H9 (cell line): ENCODE measurements around the gene DTX3L. TPM values are rescaled to one million over a fixed set of nuclear protein-coding genes. Genes with fewer than 3 reads are reported as not detected.

ENCODE experiments used
- DNase-seq: peaks from one replicate; pipeline ENCODE4 v3.0.0-alpha.2; 2017
- H2AFZ ChIP-seq: one replicate; pipeline ENCODE4 v1.6.1; 2013; ENCODE audit warnings: mild to moderate bottlenecking, low read length, control low read depth, moderate library complexity
- H2AK5ac ChIP-seq: 2 replicates; pipeline ENCODE4 v1.6.1; 2013; ENCODE audit warnings: low read length, control low read depth, mixed read lengths; ENCODE audit not compliant: insufficient read length
- H2BK120ac ChIP-seq: one replicate; pipeline ENCODE4 v1.6.1; 2013; ENCODE audit warnings: low read depth, mild to moderate bottlenecking, low read length, control low read depth, inconsistent platforms; ENCODE audit not compliant: poor library complexity, severe bottlenecking
- H2BK12ac ChIP-seq: 2 replicates; pipeline ENCODE4 v1.6.1; 2013; ENCODE audit warnings: low read length, control low read depth, mixed read lengths, low read depth; ENCODE audit not compliant: insufficient read length
- H2BK15ac ChIP-seq: 2 replicates; pipeline ENCODE4 v1.6.1; 2013; ENCODE audit warnings: low read depth, low read length, control low read depth
- H2BK20ac ChIP-seq: one replicate; pipeline ENCODE4 v1.6.1; 2013; ENCODE audit warnings: low read depth, mild to moderate bottlenecking, low read length, control low read depth, inconsistent platforms; ENCODE audit not compliant: poor library complexity, severe bottlenecking
- H2BK5ac ChIP-seq: 2 replicates; pipeline ENCODE4 v1.6.1; 2013; ENCODE audit warnings: low read length, control low read depth, mixed read lengths; ENCODE audit not compliant: insufficient read length
- H3K14ac ChIP-seq: 2 replicates; pipeline ENCODE4 v1.6.1; 2013; ENCODE audit warnings: low read length, control low read depth; ENCODE audit not compliant: insufficient read depth
- H3K18ac ChIP-seq: 2 replicates; pipeline ENCODE4 v1.6.1; 2013; ENCODE audit warnings: low read depth, mild to moderate bottlenecking, mixed read lengths, low read length, control low read depth; ENCODE audit not compliant: insufficient read length
- H3K23ac ChIP-seq: 2 replicates; pipeline ENCODE4 v1.6.1; 2013; ENCODE audit warnings: low read length, control low read depth, mixed read lengths, low read depth; ENCODE audit not compliant: insufficient read length
- H3K23me2 ChIP-seq: 2 replicates; pipeline ENCODE4 v1.6.1; 2013; ENCODE audit warnings: low read depth, mild to moderate bottlenecking, mixed read lengths, low read length, control low read depth; ENCODE audit not compliant: insufficient read length, poor library complexity, severe bottlenecking
- H3K27ac ChIP-seq: 2 replicates; pipeline ENCODE4 v1.5.1; 2013; ENCODE audit warnings: low read length, control low read depth, mixed read lengths, low read depth; ENCODE audit not compliant: insufficient read length
- H3K27me3 ChIP-seq: 2 replicates; pipeline ENCODE4 v1.6.1; 2013; ENCODE audit warnings: low read length, control low read depth, inconsistent platforms; ENCODE audit not compliant: insufficient read depth
- H3K4ac ChIP-seq: 2 replicates; pipeline ENCODE4 v1.6.1; 2013; ENCODE audit warnings: low read depth, mild to moderate bottlenecking, control low read depth, inconsistent platforms, low read length, moderate library complexity
- H3K4me1 ChIP-seq: 2 replicates; pipeline ENCODE4 v1.6.1; 2013; ENCODE audit warnings: low read length, control low read depth, inconsistent platforms; ENCODE audit not compliant: insufficient read depth
- H3K4me2 ChIP-seq: 2 replicates; pipeline ENCODE4 v1.6.1; 2013; ENCODE audit warnings: low read length, control low read depth, mixed read lengths; ENCODE audit not compliant: insufficient read length, insufficient read depth
- H3K56ac ChIP-seq: 2 replicates; pipeline ENCODE4 v1.6.1; 2013; ENCODE audit warnings: low read depth, mild to moderate bottlenecking, mixed read lengths, low read length, control low read depth; ENCODE audit not compliant: insufficient read length
- H3K79me1 ChIP-seq: 2 replicates; pipeline ENCODE4 v1.6.1; 2013; ENCODE audit warnings: low read depth, mild to moderate bottlenecking, moderate library complexity, low read length, control low read depth, inconsistent platforms; ENCODE audit not compliant: insufficient read depth, poor library complexity, severe bottlenecking
- H3K79me2 ChIP-seq: 2 replicates; pipeline ENCODE4 v1.6.1; 2013; ENCODE audit warnings: low read length, control low read depth, inconsistent platforms; ENCODE audit not compliant: insufficient read depth
- H3K9ac ChIP-seq: 2 replicates; pipeline ENCODE4 v1.6.1; 2013; ENCODE audit warnings: low read length, control low read depth, mixed read lengths; ENCODE audit not compliant: insufficient read length; ENCODE audit errors: extremely low read depth
- H3K9me3 ChIP-seq: one replicate; pipeline ENCODE4 v1.6.1; 2013; ENCODE audit warnings: low read depth, low read length, inconsistent platforms; ENCODE audit not compliant: control insufficient read depth
- H3T11ph ChIP-seq: one replicate; pipeline ENCODE4 v1.6.1; 2013; ENCODE audit warnings: mild to moderate bottlenecking, low read length, control low read depth, inconsistent platforms
- H4K20me1 ChIP-seq: one replicate; pipeline ENCODE4 v1.6.1; 2013; ENCODE audit not compliant: control insufficient read depth, insufficient read length, insufficient read depth
- H4K5ac ChIP-seq: 2 replicates; pipeline ENCODE4 v1.6.1; 2013; ENCODE audit warnings: low read depth, mild to moderate bottlenecking, mixed read lengths, low read length, control low read depth; ENCODE audit not compliant: insufficient read length
- H4K8ac ChIP-seq: replicated peaks from 2 replicates; pipeline ENCODE4 v1.6.1; 2013; ENCODE audit warnings: low read length, control low read depth, mixed read lengths, low read depth; ENCODE audit not compliant: insufficient read length
- H4K91ac ChIP-seq: 2 replicates; pipeline ENCODE4 v1.6.1; 2013; ENCODE audit warnings: low read depth, mild to moderate bottlenecking, moderate library complexity, mixed read lengths, low read length, control low read depth; ENCODE audit not compliant: insufficient read length
- H3K27ac Mint-ChIP-seq, 3 experiments: 2 replicates in 2 of 3; 3 replicates in 1 of 3; pipeline ENCODE4 v1.8.0; 2020 to 2021; ENCODE audit warnings: mixed read lengths in 3 of 3, mild to moderate bottlenecking in 1 of 3, moderate library complexity in 1 of 3
- H3K27me3 Mint-ChIP-seq: 2 replicates; pipeline ENCODE4 v1.8.0; 2021; ENCODE audit warnings: low read depth, mild to moderate bottlenecking, moderate library complexity, mixed read lengths
- H3K36me3 Mint-ChIP-seq, 3 experiments: 2 replicates in 2 of 3; 3 replicates in 1 of 3; pipeline ENCODE4 v1.8.0; 2020 to 2021; ENCODE audit warnings: low read depth in 3 of 3, mixed read lengths in 3 of 3; ENCODE audit not compliant: insufficient read depth in 1 of 3
- H3K4me1 Mint-ChIP-seq, 2 experiments: 2 replicates each; pipeline ENCODE4 v1.8.0; 2020; ENCODE audit warnings: mixed read lengths in 2 of 2
- H3K4me3 Mint-ChIP-seq, 2 experiments: 2 replicates in 1 of 2; 3 replicates in 1 of 2; pipeline ENCODE4 v1.8.0; 2020 to 2021; ENCODE audit warnings: mild to moderate bottlenecking in 2 of 2, mixed read lengths in 2 of 2, moderate library complexity in 1 of 2
- H3K9me3 Mint-ChIP-seq, 2 experiments: 2 replicates in 1 of 2; 3 replicates in 1 of 2; pipeline ENCODE4 v1.8.0; 2020; ENCODE audit warnings: mild to moderate bottlenecking in 2 of 2, mixed read lengths in 2 of 2, moderate library complexity in 1 of 2
- CTCF ChIP-seq: fragments of 200-600 bp; sonication (generic); conservative IDR thresholded peaks from 3 replicates; pipeline ENCODE4 v1.8.0; 2021; ENCODE audit warnings: antibody characterized with exemption, mild to moderate bottlenecking
- WGBS: extraction: QIAGEN DNeasy Blood & Tissue Kit; methylation state at CpG from one replicate; pipeline ENCODE4 v1.1.7; 2013; ENCODE audit warnings: missing lambda C conversion rate, low lambda C conversion rate, mixed read lengths; ENCODE audit not compliant: insufficient read length; ENCODE audit errors: extremely low coverage; 5-methylcytosine and 5-hydroxymethylcytosine counted together
- total RNA-seq: library from RNA; stranded (reverse); gene quantifications from 2 replicates; pipeline ENCODE4 v1.2.1, GENCODE V29; 2021

The DTX3L gene
- total RNA-seq, 1 experiment from 2014 or later: 7.5 TPM

DNA sequence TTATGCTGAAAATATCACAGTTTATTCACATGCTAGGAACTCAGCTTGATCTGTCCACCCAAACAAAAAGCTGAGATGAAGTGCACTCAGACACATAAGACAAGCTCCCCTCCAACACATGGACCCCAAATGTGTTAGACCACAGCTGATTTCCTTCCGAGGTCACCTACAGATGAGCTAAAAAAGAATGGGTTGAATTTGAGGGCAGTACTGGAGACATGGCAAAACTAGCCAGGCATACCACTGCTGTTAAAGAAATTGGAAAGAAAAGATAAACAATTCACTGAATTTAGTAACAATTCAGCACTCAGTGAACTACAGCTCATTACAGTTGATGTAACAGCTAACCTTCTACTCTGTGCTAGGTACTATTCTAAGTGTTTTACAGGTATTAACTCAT lies 15.5 kb upstream of the DTX3L start:
- DNase-seq: no peak
- Histone ChIP-seq H2AK5ac (no peak overlapping the region), H3K9ac (no peak overlapping the region), H3K9me3 (no peaks in the 10 kb centered on the region), H2BK120ac (no peak overlapping the region), H3K79me1 (no peaks in the 10 kb centered on the region), H3K4ac (no peak overlapping the region), H2BK20ac (no peak overlapping the region), H2AFZ (no peak overlapping the region), H3K79me2 (no peaks in the 10 kb centered on the region), H3K56ac (no peak overlapping the region), H2BK5ac (no peak overlapping the region), H4K91ac (no peak overlapping the region), H3K18ac (no peak overlapping the region), H3K4me2 (no peak overlapping the region), H3K27ac (no peak overlapping the region), H2BK12ac (no peak overlapping the region), H3K27me3 (no peaks in the 10 kb centered on the region), H3K23me2 (no peaks in the 10 kb centered on the region), H4K8ac (no peak overlapping the region), H3T11ph (no peak overlapping the region), H3K23ac (no peak overlapping the region), H2BK15ac (no peak overlapping the region), H4K5ac (no peak overlapping the region), H4K20me1 (no peaks in the 10 kb centered on the region), H3K4me1 (no peaks in the 10 kb centered on the region; the same call in 1 of the 2 replicates), H3K14ac (no peak overlapping the region)
- Mint-ChIP-seq H3K27me3 (no peaks in the 10 kb centered on the region), H3K4me1 (peaks cover 2 to 6% of the 10 kb centered on the region in 2 experiments), H3K9me3 (no peaks in the 10 kb centered on the region), H3K36me3 (peaks cover 0 to 3% (median 0%) of the 10 kb centered on the region in 3 experiments; a peak in 1 of 7 replicates), H3K4me3 (no peak overlapping the region), H3K27ac (no peak overlapping the region)
- no peak for TF ChIP-seq CTCF
- WGBS: no CpG with 5 or more reads among the region's 1 CpG
